ENCODE data around the gene NR3C2.

The NR3C2 gene

GRCh38 chr4:148055844-148056243 is 386.4 kb downstream of the NR3C2 start:
- TF ChIP-seq, protein P1, sequence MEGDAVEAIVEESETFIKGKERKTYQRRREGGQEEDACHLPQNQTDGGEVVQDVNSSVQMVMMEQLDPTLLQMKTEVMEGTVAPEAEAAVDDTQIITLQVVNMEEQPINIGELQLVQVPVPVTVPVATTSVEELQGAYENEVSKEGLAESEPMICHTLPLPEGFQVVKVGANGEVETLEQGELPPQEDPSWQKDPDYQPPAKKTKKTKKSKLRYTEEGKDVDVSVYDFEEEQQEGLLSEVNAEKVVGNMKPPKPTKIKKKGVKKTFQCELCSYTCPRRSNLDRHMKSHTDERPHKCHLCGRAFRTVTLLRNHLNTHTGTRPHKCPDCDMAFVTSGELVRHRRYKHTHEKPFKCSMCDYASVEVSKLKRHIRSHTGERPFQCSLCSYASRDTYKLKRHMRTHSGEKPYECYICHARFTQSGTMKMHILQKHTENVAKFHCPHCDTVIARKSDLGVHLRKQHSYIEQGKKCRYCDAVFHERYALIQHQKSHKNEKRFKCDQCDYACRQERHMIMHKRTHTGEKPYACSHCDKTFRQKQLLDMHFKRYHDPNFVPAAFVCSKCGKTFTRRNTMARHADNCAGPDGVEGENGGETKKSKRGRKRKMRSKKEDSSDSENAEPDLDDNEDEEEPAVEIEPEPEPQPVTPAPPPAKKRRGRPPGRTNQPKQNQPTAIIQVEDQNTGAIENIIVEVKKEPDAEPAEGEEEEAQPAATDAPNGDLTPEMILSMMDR (IDR thresholded peaks at IDR 0.05; ENCODE audit: low read depth, low read length) = no peak
- DNase-seq (ENCODE audit: low read depth in 2 of 2) = no peak
- H3K4me3 ChIP-seq (replicated peaks in 1 of 2; ENCODE audit: low read depth in 2 of 2, low read length in 2 of 2) = no peak overlapping the region

GRCh38 chr4:148054275-148054674 is 387.9 kb downstream of the NR3C2 start:
- no peak for DNase-seq (ENCODE audit: low read depth in 2 of 2)
- TF ChIP-seq, protein P1 (IDR thresholded peaks at IDR 0.05; ENCODE audit: low read depth, low read length) = no peak
- no peak overlapping the region for H3K4me3 ChIP-seq (replicated peaks in 1 of 2; ENCODE audit: low read depth in 2 of 2, low read length in 2 of 2)

- TF ChIP-seq, protein P1 (IDR thresholded peaks at IDR 0.05; ENCODE audit: low read depth, low read length) = no peak
- H3K4me3 ChIP-seq (replicated peaks in 1 of 2; ENCODE audit: low read depth in 2 of 2, low read length in 2 of 2) = no peak overlapping the region
Measured at GRCh38 chr4:148053298-148054003, 388.8 kb downstream of the NR3C2 start.

DNA sequence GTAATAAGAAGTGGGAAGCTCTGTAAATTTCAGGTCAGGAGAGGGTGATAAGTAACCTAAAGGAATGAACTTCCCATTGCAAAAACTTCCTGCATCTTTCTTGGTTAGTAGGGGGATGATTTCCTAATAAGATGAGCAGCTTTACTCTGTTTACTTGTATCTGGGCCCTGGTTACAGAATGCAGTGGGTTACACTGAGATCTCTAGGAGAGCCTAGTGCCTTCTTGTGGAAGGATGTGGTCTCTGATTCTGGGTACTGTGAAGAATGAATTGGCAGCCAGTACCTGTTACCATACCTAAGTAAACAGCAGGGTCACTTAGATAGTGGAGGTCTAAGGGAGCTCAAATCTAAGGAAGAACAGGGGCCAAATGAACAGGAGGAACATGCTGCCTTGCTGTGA is 389.8 kb downstream of the NR3C2 start:
- no peak overlapping the region for H3K4me3 ChIP-seq (replicated peaks in 1 of 2; ENCODE audit: low read depth in 2 of 2, low read length in 2 of 2)
- TF ChIP-seq, protein P1 (IDR thresholded peaks at IDR 0.05; ENCODE audit: low read depth, low read length) = no peak
- DNase-seq (ENCODE audit: low read depth in 2 of 2) = peak in 1 of 2 donors; percentile 25

More at GRCh38 chr4:148053298-148054003, 388.8 kb downstream of the NR3C2 start:
- peak in 1 of 2 donors; percentile 21 for DNase-seq (ENCODE audit: low read depth in 2 of 2)

DNA sequence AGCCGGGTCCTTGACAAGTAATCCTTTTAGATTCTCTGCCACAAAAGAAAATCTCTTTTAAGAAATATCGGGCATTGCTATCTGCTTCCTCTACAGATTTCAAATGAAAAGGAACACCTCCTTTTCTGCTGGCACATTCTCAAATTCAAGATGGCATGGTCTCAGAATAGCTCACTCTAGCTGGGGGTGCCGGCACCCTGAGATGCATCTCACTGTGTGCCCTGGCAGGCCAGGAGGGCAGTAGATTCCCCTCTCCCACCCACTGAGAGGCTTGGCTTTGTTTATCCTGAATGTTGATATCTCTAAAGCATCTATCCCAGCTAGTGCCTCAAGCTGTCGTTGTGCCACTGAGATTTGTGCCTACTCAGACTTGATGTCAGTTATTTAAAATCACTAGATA is 390.8 kb downstream of the NR3C2 start:
- DNase-seq (ENCODE audit: low read depth in 2 of 2) = no peak
- H3K4me3 ChIP-seq (replicated peaks in 1 of 2; ENCODE audit: low read depth in 2 of 2, low read length in 2 of 2) = no peak overlapping the region
- TF ChIP-seq, protein P1 (IDR thresholded peaks at IDR 0.05; ENCODE audit: low read depth, low read length) = no peak

GRCh38 chr4:148048598-148048997 is 393.6 kb downstream of the NR3C2 start:
- H3K4me3 ChIP-seq (replicated peaks in 1 of 2; ENCODE audit: low read depth in 2 of 2, low read length in 2 of 2) = no peak overlapping the region
- DNase-seq (ENCODE audit: low read depth in 2 of 2) = no peak
- TF ChIP-seq, protein P1 (IDR thresholded peaks at IDR 0.05; ENCODE audit: low read depth, low read length) = no peak
